Hematopoietic multipotent progenitor cell treated with erythropoietin and hydrocortisone succinate and interleukin-3 and kit ligand, for 6 days (in vitro differentiated cells): ENCODE data around the gene MED19.
A peak's percentile ranks its signal among the peaks of the same experiment; 100 is the strongest.
"Not testable (repeated sequence)": the region's sequence is repeated elsewhere in the genome, so short reads cannot be mapped to it uniquely, and the experiment has no call there.

ENCODE experiments used
- DNase-seq: peaks from one replicate; pipeline ENCODE4 v3.0.0-alpha.2; 2015

The MED19 gene

GRCh38 chr11:57703341-57703740 is 8.7 kb downstream of the MED19 start:
- DNase-seq, result no peak

DNA sequence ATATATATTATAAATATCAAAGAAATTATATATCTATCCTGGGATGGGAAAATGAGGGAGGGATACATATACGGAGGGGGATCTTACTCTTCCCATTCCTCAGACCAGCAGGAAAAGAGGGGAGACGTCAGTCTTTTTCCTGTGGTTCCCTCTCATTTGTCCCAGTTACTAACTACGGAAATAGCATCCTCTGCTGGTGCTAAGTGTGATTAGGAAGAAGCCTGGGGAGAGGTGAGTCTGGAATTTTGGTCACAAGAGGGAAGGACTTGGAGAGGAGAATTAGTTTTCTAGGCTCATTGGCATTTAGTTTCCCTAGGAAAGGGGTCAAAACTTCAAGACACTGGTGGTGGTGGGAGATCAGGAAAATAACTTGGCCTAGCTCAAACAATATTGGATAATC is 11.6 kb downstream of the MED19 start:
- no peak for DNase-seq

DNA sequence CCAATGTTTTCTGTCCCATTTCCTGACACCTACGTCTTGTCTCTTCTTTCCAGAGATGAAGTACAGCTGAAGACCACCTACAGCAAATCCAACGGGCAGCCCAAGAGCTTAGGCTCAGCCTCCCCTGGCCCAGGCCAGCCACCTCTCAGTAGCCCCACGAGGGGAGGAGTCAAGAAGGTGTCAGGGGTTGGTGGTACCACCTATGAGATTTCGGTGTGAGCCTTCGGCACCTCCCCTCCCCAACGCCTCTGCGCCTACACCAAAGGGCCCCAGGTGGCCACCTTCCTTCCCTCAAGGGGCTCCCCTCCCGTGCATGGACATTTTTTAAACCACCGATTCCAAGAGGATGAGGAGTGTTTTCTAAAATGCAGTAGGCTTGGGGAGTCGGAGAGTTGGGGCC is 12.2 kb downstream of the MED19 start:
- DNase-seq, result no peak

DNA sequence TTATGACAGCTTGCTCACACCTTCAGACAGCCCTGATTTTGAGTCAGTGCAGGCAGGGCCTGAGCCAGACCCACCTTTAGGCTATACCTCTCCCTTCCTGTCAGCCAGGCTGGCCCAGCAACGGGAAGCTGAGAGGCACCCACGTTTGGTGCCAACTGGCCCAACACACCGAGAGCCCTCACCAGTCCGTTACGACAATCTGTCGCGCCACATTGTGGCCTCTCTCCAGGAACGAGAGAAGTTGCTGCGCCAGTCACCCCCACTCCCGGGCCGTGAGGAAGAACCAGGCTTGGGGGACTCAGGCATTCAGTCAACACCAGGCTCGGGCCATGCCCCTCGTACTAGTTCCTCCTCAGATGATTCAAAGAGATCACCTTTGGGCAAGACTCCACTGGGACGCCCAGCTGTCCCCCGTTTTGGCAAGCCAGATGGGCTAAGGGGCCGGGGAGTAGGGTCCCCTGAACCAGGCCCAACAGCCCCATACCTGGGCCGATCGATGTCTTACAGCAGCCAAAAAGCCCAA is 13.1 kb downstream of the MED19 start:
- no peak for DNase-seq

DNA sequence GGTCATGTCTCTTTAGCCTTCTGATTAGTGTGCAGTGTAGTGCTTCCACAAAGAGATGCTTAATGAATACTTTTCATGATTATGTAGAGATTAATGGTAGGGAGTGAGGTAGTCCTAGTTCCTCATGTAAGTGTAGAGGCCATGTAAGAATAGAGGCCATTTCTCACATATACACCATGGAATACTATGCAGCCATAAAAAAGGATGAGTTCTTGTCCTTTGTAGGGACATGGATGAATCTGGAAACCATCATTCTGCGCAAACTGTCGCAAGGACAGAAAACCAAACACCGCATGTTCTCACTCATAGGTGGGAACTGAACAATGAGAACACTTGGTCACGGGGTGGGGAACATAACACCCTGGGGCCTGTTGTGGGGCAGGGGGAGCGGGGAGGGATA is 21.5 kb downstream of the MED19 start:
- not testable (repeated sequence) for DNase-seq

GRCh38 chr11:57681168-57681567 is 30.8 kb downstream of the MED19 start:
- peak; percentile 37 for DNase-seq

- DNase-seq, result no peak
Measured at GRCh38 chr11:57680552-57680874, 31.5 kb downstream of the MED19 start.

DNA sequence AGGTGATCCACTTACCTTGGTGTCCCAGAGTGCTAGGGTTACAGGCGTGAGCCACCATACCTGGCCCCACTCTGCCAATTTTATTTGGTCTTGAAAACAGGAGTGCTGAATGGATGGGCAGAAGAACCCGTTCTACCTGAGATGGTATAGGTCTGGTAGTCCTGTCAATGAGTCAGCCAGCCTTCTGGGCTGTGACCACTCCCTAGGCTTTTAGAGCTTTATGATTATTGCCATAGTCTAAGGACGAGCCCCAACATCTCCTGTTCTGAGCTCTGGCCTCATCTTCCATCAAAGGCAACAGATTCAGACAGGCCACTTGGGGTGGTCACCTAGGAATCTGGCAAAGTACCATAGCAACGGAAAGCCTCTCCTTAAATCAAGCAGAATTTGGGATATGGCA is 32.6 kb downstream of the MED19 start:
- DNase-seq, result no peak

DNA sequence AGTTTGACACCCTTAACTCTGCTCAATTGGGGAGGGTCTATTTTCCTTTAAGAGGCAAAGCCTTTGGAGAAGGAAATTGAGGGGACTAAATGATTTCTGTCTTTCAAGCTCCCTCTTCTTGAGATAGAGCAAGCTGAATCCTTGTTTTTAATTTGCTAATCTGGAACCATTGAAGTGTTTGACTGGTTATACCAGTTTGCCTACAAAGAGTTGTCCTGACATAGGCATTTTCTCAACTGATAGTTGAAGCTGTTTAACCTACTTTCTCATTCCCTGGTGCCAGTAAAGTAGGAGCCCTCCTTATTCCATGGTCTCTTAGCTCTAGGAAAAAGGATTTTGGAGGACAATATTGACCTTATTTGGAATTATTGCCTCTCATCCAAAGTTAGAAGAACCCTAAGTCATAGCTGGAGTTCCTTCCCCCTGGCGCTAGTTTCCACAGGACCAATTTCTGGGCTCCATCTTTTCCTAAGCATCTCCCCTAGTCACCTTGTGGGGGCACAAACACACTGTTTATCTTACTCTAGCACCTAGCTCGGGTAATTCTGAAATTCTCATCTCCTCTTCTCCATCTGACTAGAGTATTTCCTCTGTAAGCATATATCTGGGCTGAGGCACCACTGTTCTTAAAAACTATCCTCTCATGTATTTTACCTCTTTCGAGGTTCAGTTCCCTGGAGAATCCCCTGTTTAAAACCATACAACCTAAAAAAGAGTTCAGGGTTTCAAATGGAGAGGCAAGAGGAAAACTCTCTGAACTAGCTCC is 36.7 kb downstream of the MED19 start:
- no peak for DNase-seq

DNA sequence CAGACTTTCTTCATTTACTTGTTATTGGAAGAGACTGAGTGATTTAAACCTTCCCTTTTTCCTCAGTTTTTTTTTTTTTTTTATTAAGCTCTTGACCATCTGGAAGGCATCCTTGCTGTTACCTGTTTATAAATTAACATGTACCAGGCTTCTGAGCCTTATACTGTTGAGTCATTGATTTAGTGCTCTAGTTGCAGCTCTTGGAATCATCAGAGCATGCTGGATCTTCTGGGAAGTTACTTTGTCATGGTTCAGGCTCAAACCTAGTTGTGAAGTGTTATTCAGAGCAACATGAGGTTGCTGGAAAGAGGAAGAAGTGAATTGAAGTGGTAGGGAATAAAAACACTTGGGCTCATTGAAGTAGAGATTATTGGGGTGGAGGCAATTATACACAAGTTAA is 37.8 kb downstream of the MED19 start:
- no peak for DNase-seq

DNA sequence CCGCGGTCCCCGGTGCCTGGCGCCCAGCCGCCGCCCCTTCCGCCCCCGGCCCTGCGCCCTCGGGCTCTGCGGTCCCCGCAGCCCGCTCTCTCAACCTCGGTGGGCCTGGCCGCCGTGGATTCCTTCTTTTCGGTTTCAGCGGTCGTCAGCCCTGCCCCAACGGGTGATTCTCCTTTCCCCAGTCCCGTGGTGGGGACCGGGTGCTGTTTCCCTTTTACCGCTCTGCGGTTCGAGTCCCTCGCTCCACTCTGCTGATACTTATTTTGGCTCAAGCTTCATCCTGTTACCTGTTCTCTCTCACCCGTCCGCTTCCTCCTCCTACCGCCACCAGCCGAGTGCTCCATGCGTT is 43.6 kb downstream of the MED19 start:
- peak; percentile 43 for DNase-seq

- DNase-seq, result peak; percentile 97
Measured at GRCh38 chr11:57667736-57668433, 44.1 kb downstream of the MED19 start, which contains the start of gene ZDHHC5. ZDHHC5 (plus strand) TSS chr11:57668114; CDS start chr11:57673091, 4,977 bp downstream.

- DNase-seq, result peak; percentile 99
Measured at GRCh38 chr11:57667117-57667735, 44.8 kb downstream of the MED19 start.

GRCh38 chr11:57663975-57664374 is 48.0 kb downstream of the MED19 start:
- no peak for DNase-seq

DNA sequence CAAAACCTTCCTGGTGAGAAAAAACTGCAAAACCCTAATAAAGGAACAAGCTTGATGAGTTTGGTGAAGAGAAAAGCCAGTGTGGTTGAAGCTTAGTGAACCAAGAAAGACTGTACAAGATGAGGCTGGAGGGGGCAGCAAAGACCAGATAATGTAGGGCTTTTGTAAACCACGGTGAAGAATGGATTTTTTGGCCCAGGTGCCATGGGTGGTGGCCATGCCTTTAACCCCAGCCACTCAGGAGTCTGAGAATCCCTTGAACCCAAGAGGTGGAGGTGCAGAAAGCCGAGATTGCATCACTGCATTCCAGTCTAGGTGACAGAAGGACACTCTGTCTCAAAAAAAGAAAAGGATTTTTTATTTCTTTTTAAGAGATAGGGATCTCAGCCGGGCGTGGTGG is 49.1 kb downstream of the MED19 start:
- peak; percentile 66 for DNase-seq

GRCh38 chr11:57659669-57660068 is 52.3 kb downstream of the MED19 start:
- DNase-seq, result no peak

GRCh38 chr11:57658023-57658361 is 54.0 kb downstream of the MED19 start:
- DNase-seq, result no peak

DNA sequence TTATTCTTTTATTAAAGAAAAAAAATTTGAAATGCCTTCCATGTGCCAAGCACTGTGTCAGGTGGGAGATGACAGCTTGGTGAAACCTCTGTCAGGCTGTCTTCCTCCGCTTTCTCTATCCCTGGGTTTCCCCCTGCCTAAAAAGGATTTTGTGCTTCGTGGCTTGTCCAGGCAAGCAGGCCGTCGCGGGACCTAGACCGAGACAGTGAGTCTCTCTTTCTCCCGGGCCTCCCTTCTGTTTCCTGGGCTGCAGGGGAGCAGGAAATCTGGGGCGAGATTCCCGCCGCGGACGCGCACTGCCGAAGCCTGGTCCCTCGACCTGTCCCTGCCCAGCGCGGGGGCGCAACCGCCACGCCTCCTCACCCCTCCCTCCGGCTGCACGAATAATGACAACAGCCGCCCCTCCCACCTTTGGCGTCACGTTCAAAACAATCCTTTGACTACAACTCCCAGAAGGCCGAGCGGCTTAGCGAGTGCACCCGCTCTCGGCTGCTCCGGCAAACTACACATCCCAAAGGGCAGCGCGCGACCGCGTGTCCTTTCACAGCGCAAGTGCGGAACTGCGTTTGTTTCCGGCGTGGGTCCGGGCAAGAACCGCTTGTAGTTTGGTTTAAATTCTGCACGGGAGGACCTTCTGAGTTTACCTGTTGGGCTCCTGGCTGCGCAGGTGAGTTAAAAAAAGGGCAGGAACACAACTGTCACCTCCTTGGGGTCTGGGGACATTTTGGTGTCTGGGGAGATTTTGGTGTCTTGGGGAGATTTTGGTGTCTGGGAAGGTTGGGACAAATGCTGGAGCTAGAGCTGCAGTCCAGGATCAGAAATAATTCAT is 54.6 kb downstream of the MED19 start, which contains the start of gene CLP1:
Gene CLP1 (plus strand): TSS at position 569 of the 829 bp plus-strand sequence. CDS start 1,715 bp downstream, outside the sequence.
- peak; percentile 100 for DNase-seq

DNA sequence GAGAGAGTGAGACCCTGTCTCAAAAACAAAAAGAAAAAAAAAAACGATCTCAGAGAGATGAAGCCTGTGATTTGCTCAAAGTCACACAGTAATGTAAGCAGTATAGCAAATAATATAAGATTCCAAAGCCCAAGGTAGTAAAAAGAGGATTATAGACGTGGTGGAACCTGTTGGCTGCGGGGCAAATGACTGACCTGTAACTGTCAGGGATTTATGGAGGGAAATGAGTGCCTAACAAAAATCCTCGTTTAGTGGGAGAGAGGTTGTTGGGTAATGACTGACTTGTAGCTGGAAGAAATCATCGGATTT is 55.2 kb downstream of the MED19 start:
- DNase-seq, result no peak
